ENCODE results near the gene MEIOB.

MEIOB gene

DNA sequence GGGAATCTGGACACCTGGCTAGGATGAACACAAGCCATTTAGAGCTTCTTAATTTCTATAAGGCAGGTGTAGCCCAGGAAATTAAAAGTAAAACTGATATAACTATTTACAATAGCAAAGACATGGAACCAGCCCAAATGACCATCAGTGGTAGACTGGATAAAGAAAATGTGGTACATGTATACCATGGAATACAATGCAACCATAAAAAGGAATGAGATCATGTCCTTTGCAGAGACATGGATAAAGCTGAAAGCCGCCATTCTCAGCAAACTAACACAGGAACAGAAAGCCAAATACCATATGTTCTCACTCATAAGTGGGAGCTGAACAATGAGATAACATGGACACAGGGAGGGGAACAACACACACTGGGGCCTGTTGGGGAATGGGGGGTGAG lies 25.5 kb downstream of the MEIOB start:
- no peak for TF ChIP-seq YY1 (IDR thresholded peaks at IDR 0.05; ENCODE audit: low read depth)
- no peak for TF ChIP-seq CEBPB (IDR thresholded peaks at IDR 0.05)
- no peak for TF ChIP-seq ZBTB7A (IDR thresholded peaks at IDR 0.05; ENCODE audit: low read depth)
- TF ChIP-seq, protein P1, sequence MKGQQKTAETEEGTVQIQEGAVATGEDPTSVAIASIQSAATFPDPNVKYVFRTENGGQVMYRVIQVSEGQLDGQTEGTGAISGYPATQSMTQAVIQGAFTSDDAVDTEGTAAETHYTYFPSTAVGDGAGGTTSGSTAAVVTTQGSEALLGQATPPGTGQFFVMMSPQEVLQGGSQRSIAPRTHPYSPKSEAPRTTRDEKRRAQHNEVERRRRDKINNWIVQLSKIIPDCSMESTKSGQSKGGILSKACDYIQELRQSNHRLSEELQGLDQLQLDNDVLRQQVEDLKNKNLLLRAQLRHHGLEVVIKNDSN (IDR thresholded peaks at IDR 0.05): no peak

DNA sequence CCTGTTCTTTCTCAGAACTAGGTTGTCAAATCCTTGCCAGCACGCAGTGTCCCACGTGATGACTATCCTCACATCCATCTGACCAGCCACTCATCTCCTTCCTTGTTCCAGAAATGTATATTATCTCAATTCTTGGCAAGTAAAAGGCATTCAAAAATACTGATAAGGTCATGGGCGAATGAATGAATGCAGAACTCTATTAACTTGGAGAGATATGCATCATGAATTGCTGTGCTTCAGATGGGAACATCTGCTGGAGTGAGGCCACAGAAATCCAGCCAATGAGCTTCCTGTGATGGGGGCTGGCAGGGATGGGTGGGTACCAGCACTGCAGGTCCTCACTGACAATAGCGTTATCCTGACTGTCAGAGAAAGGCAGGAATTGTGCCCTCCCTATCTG lies 26.0 kb downstream of the MEIOB start:
- TF ChIP-seq NFIC (IDR thresholded peaks at IDR 0.05) (no peak), TEAD4 (IDR thresholded peaks at IDR 0.05) (no peak), FOXM1 (IDR thresholded peaks at IDR 0.05; ENCODE audit: borderline replicate concordance, low read depth) (no peak), EGR1 (IDR thresholded peaks at IDR 0.05) (no peak), TAF1 (IDR thresholded peaks at IDR 0.05; ENCODE audit: low read depth) (no peak), TCF12 (IDR thresholded peaks at IDR 0.05; ENCODE audit: low read depth) (no peak), REST (IDR thresholded peaks at IDR 0.05; ENCODE audit: low read depth) (no peak)
- TF ChIP-seq, protein P1 (IDR thresholded peaks at IDR 0.05): no peak

DNA sequence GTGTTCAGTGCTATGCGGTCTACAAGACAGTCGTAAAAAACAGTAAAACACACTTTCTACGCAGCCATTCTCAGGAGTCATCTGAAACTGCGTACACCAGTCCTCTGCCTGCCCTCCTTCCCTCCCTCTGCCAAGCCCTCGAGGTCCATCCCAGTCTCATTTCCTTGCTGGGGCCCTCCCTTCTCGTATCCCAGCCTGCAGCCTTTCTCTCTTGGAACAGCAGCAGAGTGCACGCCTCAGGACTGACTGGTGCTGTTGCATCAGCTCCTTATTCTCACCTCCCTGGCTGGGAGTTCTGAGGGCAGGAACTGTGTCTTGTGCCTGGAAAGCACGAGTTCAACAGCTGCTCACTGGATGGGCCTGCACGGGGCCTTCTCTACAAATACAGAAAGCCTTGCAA lies 32.4 kb downstream of the MEIOB start:
- no peak for TF ChIP-seq YY1 (IDR thresholded peaks at IDR 0.05; ENCODE audit: low read depth)
- TF ChIP-seq FOXM1 (IDR thresholded peaks at IDR 0.05; ENCODE audit: borderline replicate concordance, low read depth): no peak
- no peak for TF ChIP-seq TCF12 (IDR thresholded peaks at IDR 0.05; ENCODE audit: low read depth)
- no peak for TF ChIP-seq RAD21 (IDR thresholded peaks at IDR 0.05; ENCODE audit: low read depth)
- no peak for TF ChIP-seq ZBTB7A (IDR thresholded peaks at IDR 0.05; ENCODE audit: low read depth)
- no peak for TF ChIP-seq CEBPB (IDR thresholded peaks at IDR 0.05)
- TF ChIP-seq REST (IDR thresholded peaks at IDR 0.05; ENCODE audit: low read depth): no peak
- TF ChIP-seq EGR1 (IDR thresholded peaks at IDR 0.05): no peak

- TF ChIP-seq TEAD4 (IDR thresholded peaks at IDR 0.05) (no peak), CREB1 (IDR thresholded peaks at IDR 0.05; ENCODE audit: low read depth) (no peak), TAF1 (IDR thresholded peaks at IDR 0.05; ENCODE audit: low read depth) (no peak), NFIC (IDR thresholded peaks at IDR 0.05) (no peak), EGR1 (IDR thresholded peaks at IDR 0.05) (no peak)
- TF ChIP-seq, protein P1 (IDR thresholded peaks at IDR 0.05): no peak
- TF ChIP-seq, protein P2, sequence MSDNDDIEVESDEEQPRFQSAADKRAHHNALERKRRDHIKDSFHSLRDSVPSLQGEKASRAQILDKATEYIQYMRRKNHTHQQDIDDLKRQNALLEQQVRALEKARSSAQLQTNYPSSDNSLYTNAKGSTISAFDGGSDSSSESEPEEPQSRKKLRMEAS (IDR thresholded peaks at IDR 0.05): no peak
Observed at GRCh38 chr16:1834096-1834495, 37.9 kb downstream of the MEIOB start.

DNA sequence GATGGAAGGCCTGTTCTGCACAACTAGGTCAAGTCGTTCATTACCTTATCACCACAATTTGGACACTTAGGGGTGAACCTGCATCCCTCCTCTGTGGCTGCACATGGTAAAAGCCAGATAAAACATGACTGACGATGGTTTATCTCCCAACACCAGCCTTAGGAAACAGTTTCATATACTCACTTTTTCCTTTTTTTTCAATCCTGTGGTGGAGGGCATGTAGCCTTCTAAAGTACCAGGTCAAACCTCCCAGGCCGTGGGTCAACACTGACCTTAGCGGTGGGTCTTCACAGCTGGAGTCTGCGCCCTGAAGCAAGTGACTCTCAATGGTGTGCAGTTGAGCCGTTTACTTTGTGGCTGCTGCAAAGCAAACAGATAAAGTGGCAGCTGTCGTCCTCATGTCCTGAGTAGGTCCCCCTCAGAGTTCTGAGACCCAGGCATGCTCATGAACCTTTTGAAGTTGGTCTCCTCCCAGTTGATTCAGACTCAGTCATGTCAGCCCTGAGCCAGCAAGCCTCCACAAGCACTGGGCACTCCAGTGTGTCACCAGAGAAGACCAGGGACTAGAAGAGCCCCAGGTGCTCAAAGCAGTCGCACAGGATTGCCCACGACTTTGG lies 39.0 kb downstream of the MEIOB start:
- no peak for TF ChIP-seq TCF12 (IDR thresholded peaks at IDR 0.05; ENCODE audit: low read depth)
- TF ChIP-seq REST (IDR thresholded peaks at IDR 0.05; ENCODE audit: low read depth): no peak
- TF ChIP-seq EP300 (IDR thresholded peaks at IDR 0.05; ENCODE audit: borderline replicate concordance): no peak
- no peak for TF ChIP-seq TEAD4 (IDR thresholded peaks at IDR 0.05)
- TF ChIP-seq, protein P2 (IDR thresholded peaks at IDR 0.05): no peak
- no peak for TF ChIP-seq CREB1 (IDR thresholded peaks at IDR 0.05; ENCODE audit: low read depth)
- no peak for TF ChIP-seq RAD21 (IDR thresholded peaks at IDR 0.05; ENCODE audit: low read depth)
- TF ChIP-seq ZBTB7A (IDR thresholded peaks at IDR 0.05; ENCODE audit: low read depth): no peak
- no peak for TF ChIP-seq NFIC (IDR thresholded peaks at IDR 0.05)
- no peak for TF ChIP-seq EGR1 (IDR thresholded peaks at IDR 0.05)

Data from Ishikawa (cell line).